Measurements from ENCODE around the gene MPZL2. TPM values are rescaled to one million over a fixed set of nuclear protein-coding genes. Genes with fewer than 3 reads are reported as not detected.
A peak's percentile ranks its signal among the peaks of the same experiment; 100 is the strongest.

Gene MPZL2
- total and polyA plus RNA-seq, 2 of the 13 experiments (the other 11 are each of a cell fraction or from before 2014, with no cell fraction given), result 27.9 to 53.7 TPM

DNA sequence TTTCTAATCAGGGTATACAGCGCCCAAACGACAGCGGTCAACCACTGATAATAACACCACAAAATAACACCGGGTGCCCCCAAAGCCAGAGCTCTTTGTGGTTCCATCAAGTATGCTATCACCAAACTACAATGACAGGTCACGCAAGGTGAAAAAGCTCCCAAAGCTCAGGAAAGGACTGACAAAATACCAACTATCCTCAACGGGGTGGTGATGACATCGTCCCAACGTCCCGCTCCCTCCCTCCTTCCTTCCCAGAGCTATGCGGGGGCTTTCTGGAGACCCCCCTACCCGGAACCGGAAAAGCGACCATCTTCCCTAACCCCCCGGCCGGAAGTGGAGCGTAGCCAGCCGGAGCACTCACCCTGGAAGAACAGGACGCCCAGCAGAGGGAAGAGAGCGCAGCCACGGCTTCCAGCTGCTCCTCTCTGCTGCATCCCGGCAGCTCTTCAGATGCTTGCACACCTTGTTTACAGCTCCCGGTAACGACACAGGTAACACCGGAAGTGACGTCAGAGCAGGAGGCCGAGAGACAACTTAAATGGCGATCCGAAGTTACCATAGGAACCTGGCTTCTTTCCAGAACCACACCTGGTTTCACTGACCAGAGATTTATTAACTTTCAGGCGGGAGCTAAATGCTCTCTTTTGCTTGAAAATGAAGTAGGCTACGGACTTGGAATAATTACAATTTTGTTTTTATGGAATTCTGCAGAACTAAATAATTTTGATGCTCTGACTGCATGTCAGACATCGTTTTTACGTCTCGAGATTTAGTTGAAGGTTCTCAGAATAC is 12.0 kb downstream of the MPZL2 start, which contains the start of gene MPZL3 (continued):
- no peak for TF ChIP-seq TBL1XR1 (IDR thresholded peaks at IDR 0.05; ENCODE audit: borderline replicate concordance, low read length, partially characterized antibody)
- no peak for TF ChIP-seq NONO (IDR thresholded peaks at IDR 0.05)
- TF ChIP-seq NONO (CRISPR knock-in tag; conservative IDR thresholded peaks at IDR 0.05), result peak; percentile 66
- TF ChIP-seq ZNF710 (CRISPR knock-in tag; IDR thresholded peaks at IDR 0.05; ENCODE audit: borderline replicate concordance), result peak; percentile 61; the same call in 1 of the 2 replicates
- TF ChIP-seq RELA (CRISPR knock-in tag; IDR thresholded peaks at IDR 0.05), result no peak
- no peak for TF ChIP-seq ZNF275 (CRISPR knock-in tag; IDR thresholded peaks at IDR 0.05; ENCODE audit: borderline replicate concordance)
- TF ChIP-seq POGZ (CRISPR knock-in tag; IDR thresholded peaks at IDR 0.05), result peak; percentile 69
- TF ChIP-seq CENPX (CRISPR knock-in tag; IDR thresholded peaks at IDR 0.05), result no peak
- TF ChIP-seq ZNF790 (CRISPR knock-in tag; IDR thresholded peaks at IDR 0.05; ENCODE audit: borderline replicate concordance), result 0 out of 2 replicates have a peak, but pooled peaks have one; percentile 39
- TF ChIP-seq ZFP90 (CRISPR knock-in tag; IDR thresholded peaks at IDR 0.05; ENCODE audit: borderline replicate concordance), result no peak
- TF ChIP-seq POLR2G (IDR thresholded peaks at IDR 0.05; ENCODE audit: low read depth, low read length), result peak; percentile 83
- TF ChIP-seq ZSCAN30 (CRISPR knock-in tag; IDR thresholded peaks at IDR 0.05), result no peak
- TF ChIP-seq ZNF143 (CRISPR knock-in tag; IDR thresholded peaks at IDR 0.05), result peak; percentile 55; the same call in 1 of the 2 replicates
- TF ChIP-seq POLR2AphosphoS5 (IDR thresholded peaks at IDR 0.05; ENCODE audit: low read depth, low read length), result peak; percentile 71
- 0 out of 2 replicates have a peak, but pooled peaks have one; percentile 29 for TF ChIP-seq IRF2 (CRISPR knock-in tag; IDR thresholded peaks at IDR 0.05)
- no peak for TF ChIP-seq SNAPC2 (CRISPR knock-in tag; IDR thresholded peaks at IDR 0.05)
- no peak for TF ChIP-seq ZNF383 (CRISPR knock-in tag; IDR thresholded peaks at IDR 0.05; ENCODE audit: borderline replicate concordance)
- no peak for TF ChIP-seq THYN1 (CRISPR knock-in tag; IDR thresholded peaks at IDR 0.05; ENCODE audit: borderline replicate concordance, low read depth)
- TF ChIP-seq ZNF788 (CRISPR knock-in tag; IDR thresholded peaks at IDR 0.05; ENCODE audit: borderline replicate concordance), result peak; percentile 61; the same call in 1 of the 2 replicates
- peak; percentile 9; the same call in 1 of the 3 replicates for TF ChIP-seq MXI1 (IDR thresholded peaks at IDR 0.05; ENCODE audit: borderline replicate concordance, low read depth, low read length)
- TF ChIP-seq ZFP1 (CRISPR knock-in tag; IDR thresholded peaks at IDR 0.05), result no peak
- TF ChIP-seq, protein P1, sequence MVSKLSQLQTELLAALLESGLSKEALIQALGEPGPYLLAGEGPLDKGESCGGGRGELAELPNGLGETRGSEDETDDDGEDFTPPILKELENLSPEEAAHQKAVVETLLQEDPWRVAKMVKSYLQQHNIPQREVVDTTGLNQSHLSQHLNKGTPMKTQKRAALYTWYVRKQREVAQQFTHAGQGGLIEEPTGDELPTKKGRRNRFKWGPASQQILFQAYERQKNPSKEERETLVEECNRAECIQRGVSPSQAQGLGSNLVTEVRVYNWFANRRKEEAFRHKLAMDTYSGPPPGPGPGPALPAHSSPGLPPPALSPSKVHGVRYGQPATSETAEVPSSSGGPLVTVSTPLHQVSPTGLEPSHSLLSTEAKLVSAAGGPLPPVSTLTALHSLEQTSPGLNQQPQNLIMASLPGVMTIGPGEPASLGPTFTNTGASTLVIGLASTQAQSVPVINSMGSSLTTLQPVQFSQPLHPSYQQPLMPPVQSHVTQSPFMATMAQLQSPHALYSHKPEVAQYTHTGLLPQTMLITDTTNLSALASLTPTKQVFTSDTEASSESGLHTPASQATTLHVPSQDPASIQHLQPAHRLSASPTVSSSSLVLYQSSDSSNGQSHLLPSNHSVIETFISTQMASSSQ (IDR thresholded peaks at IDR 0.05; ENCODE audit: low read depth), result no peak
- TF ChIP-seq, protein P1 (CRISPR knock-in tag; IDR thresholded peaks at IDR 0.05; ENCODE audit: borderline replicate concordance), result peak; percentile 35; the same call in 1 of the 2 replicates
